Activated CD4-positive, alpha-beta T cell treated with anti-CD3 and anti-CD28 coated beads, Interleukin-2, amount 10 ng/mL, durations not matched to agents 7 days and 5 days (primary cell): ENCODE measurements around the gene FRG2. TPM values are rescaled to one million over a fixed set of nuclear protein-coding genes. Genes with fewer than 3 reads are reported as not detected.
"Not testable (repeated sequence)": the region's sequence is repeated elsewhere in the genome, so short reads cannot be mapped to it uniquely, and the experiment has no call there.

Experiments
- CTCF ChIA-PET: fragments of 350-600 bp; sonication (Branson Sonifier 250); formaldehyde crosslinking; loops from one replicate; lab custom pipeline; 2021; ENCODE audit warnings: antibody characterized with exemption; lab: Charles Lee
- POLR2A ChIA-PET: fragments of 350-600 bp; sonication (Branson Sonifier 250); formaldehyde crosslinking; loops from one replicate; lab custom pipeline; 2021; ENCODE audit warnings: antibody characterized with exemption; lab: Charles Lee
- DNase-seq: peaks from one replicate; pipeline ENCODE4 v3.0.0-alpha.2; 2020
- H3K27ac Mint-ChIP-seq: one replicate; pipeline ENCODE4 v1.8.0; 2021; ENCODE audit warnings: mild to moderate bottlenecking, moderate library complexity, mixed read lengths
- H3K27me3 Mint-ChIP-seq: one replicate; pipeline ENCODE4 v1.8.0; 2021; ENCODE audit warnings: mixed read lengths
- H3K36me3 Mint-ChIP-seq: one replicate; pipeline ENCODE4 v1.8.0; 2021; ENCODE audit warnings: low read depth, mixed read lengths
- H3K4me1 Mint-ChIP-seq: one replicate; pipeline ENCODE4 v1.8.0; 2021; ENCODE audit warnings: mixed read lengths
- H3K4me3 Mint-ChIP-seq: one replicate; pipeline ENCODE4 v1.8.0; 2021; ENCODE audit warnings: mild to moderate bottlenecking, moderate library complexity, mixed read lengths
- H3K9me3 Mint-ChIP-seq: one replicate; pipeline ENCODE4 v1.8.0; 2021; ENCODE audit warnings: mixed read lengths
- total RNA-seq, 2 experiments: library from RNA; stranded (reverse); gene quantifications; one replicate each; pipeline ENCODE4 v1.2.3, GENCODE V29; 2021

Gene FRG2
- total RNA-seq, 2 experiments from 2014 or later, result not detected

- POLR2A ChIA-PET, result no interaction called here
- Mint-ChIP-seq H3K4me3 (peak overlapping the region; percentile 49), H3K27me3 (peaks cover 52% of the 10 kb centered on the region), H3K4me1 (peaks cover 19% of the 10 kb centered on the region), H3K9me3 (no peaks in the 10 kb centered on the region), H3K27ac (peak overlapping the region; percentile 66), H3K36me3 (peaks cover 9% of the 10 kb centered on the region)
- DNase-seq, result no peak
- CTCF ChIA-PET, result no interaction called here
Observed at GRCh38 chr4:190020790-190021717, 6.0 kb downstream of the FRG2 start.

- H3K27ac Mint-ChIP-seq, H3K4me3 Mint-ChIP-seq, POLR2A ChIA-PET, CTCF ChIA-PET, DNase-seq, H3K9me3 Mint-ChIP-seq: not testable (repeated sequence)
- peaks cover 12% of the 10 kb centered on the region for H3K36me3 Mint-ChIP-seq
- H3K27me3 Mint-ChIP-seq, result peaks cover 60% of the 10 kb centered on the region
- peaks cover 19% of the 10 kb centered on the region for H3K4me1 Mint-ChIP-seq
Observed at GRCh38 chr4:190019859-190020463, 7.1 kb downstream of the FRG2 start.

GRCh38 chr4:190019023-190019858 is 7.8 kb downstream of the FRG2 start:
- ChIA-PET CTCF (no interaction called here), POLR2A (no interaction called here)
- peaks cover 64% of the 10 kb centered on the region for H3K27me3 Mint-ChIP-seq
- no peak overlapping the region for H3K4me3 Mint-ChIP-seq
- DNase-seq, result no peak
- H3K9me3 Mint-ChIP-seq, result no peaks in the 10 kb centered on the region
- H3K27ac Mint-ChIP-seq, result no peak overlapping the region
- peaks cover 12% of the 10 kb centered on the region for H3K36me3 Mint-ChIP-seq
- peaks cover 19% of the 10 kb centered on the region for H3K4me1 Mint-ChIP-seq

- H3K27ac Mint-ChIP-seq, result peak overlapping the region; percentile 52
- no peak for DNase-seq
Observed at GRCh38 chr4:190018201-190018920, 8.7 kb downstream of the FRG2 start.

GRCh38 chr4:190017357-190018200 is 9.5 kb downstream of the FRG2 start:
- Mint-ChIP-seq H3K9me3 (peaks cover 2% of the 10 kb centered on the region), H3K36me3 (peaks cover 14% of the 10 kb centered on the region), H3K4me1 (peaks cover 17% of the 10 kb centered on the region), H3K27me3 (peaks cover 73% of the 10 kb centered on the region), H3K27ac (peak overlapping the region; percentile 52), H3K4me3 (peak overlapping the region; percentile 16)
- POLR2A ChIA-PET, result no interaction called here
- CTCF ChIA-PET, result no interaction called here
- no peak for DNase-seq

More at GRCh38 chr4:190018201-190018920, 8.7 kb downstream of the FRG2 start:
- peaks cover 14% of the 10 kb centered on the region for H3K36me3 Mint-ChIP-seq
- POLR2A ChIA-PET, result no interaction called here
- peak overlapping the region; percentile 16 for H3K4me3 Mint-ChIP-seq
- H3K9me3 Mint-ChIP-seq, result peaks cover 2% of the 10 kb centered on the region
- H3K27me3 Mint-ChIP-seq, result peaks cover 69% of the 10 kb centered on the region
- CTCF ChIA-PET, result no interaction called here
- H3K4me1 Mint-ChIP-seq, result peaks cover 19% of the 10 kb centered on the region

GRCh38 chr4:190016369-190017289 is 10.4 kb downstream of the FRG2 start:
- Mint-ChIP-seq H3K36me3 (peaks cover 14% of the 10 kb centered on the region), H3K4me1 (peaks cover 17% of the 10 kb centered on the region), H3K27me3 (peaks cover 77% of the 10 kb centered on the region), H3K27ac (no peak overlapping the region), H3K4me3 (no peak overlapping the region), H3K9me3 (peaks cover 2% of the 10 kb centered on the region)
- no peak for DNase-seq
- ChIA-PET CTCF (no interaction called here), POLR2A (no interaction called here)

GRCh38 chr4:190015538-190016368 is 11.3 kb downstream of the FRG2 start:
- H3K36me3 Mint-ChIP-seq, result peaks cover 14% of the 10 kb centered on the region
- CTCF ChIA-PET, result no interaction called here
- H3K9me3 Mint-ChIP-seq, result peaks cover 2% of the 10 kb centered on the region
- H3K4me3 Mint-ChIP-seq, result no peak overlapping the region
- DNase-seq, result no peak
- H3K4me1 Mint-ChIP-seq, result peaks cover 13% of the 10 kb centered on the region
- POLR2A ChIA-PET, result no interaction called here
- H3K27ac Mint-ChIP-seq, result no peak overlapping the region
- peaks cover 75% of the 10 kb centered on the region for H3K27me3 Mint-ChIP-seq

- ChIA-PET POLR2A (no interaction called here), CTCF (no interaction called here)
- Mint-ChIP-seq H3K36me3 (peaks cover 11% of the 10 kb centered on the region), H3K27ac (no peak overlapping the region), H3K27me3 (peaks cover 67% of the 10 kb centered on the region), H3K4me1 (peaks cover 9% of the 10 kb centered on the region), H3K9me3 (peaks cover 2% of the 10 kb centered on the region), H3K4me3 (no peak overlapping the region)
- no peak for DNase-seq
Observed at GRCh38 chr4:190014771-190015537, 12.1 kb downstream of the FRG2 start.

GRCh38 chr4:189989941-189990340 is 37.1 kb downstream of the FRG2 start:
- DNase-seq, H3K27ac Mint-ChIP-seq, H3K9me3 Mint-ChIP-seq, H3K36me3 Mint-ChIP-seq, H3K4me3 Mint-ChIP-seq, CTCF ChIA-PET, H3K4me1 Mint-ChIP-seq, H3K27me3 Mint-ChIP-seq, POLR2A ChIA-PET: not testable (repeated sequence)

- Mint-ChIP-seq H3K9me3 (no peaks in the 10 kb centered on the region), H3K4me3 (no peak overlapping the region), H3K27ac (no peak overlapping the region), H3K4me1 (no peaks in the 10 kb centered on the region), H3K36me3 (no peaks in the 10 kb centered on the region), H3K27me3 (peaks cover under 1% of the 10 kb centered on the region)
- DNase-seq, result no peak
- CTCF ChIA-PET, result no interaction called here
- POLR2A ChIA-PET, result no interaction called here
Observed at GRCh38 chr4:189988877-189989431, 38.1 kb downstream of the FRG2 start.
